Activated CD8-positive, alpha-beta memory T cell treated with anti-CD3 and anti-CD28 coated beads, Interleukin-2, amount 10 ng/mL, durations not matched to agents 7 days and 5 days (primary cell): ENCODE measurements around the gene GPC6. TPM values are rescaled to one million over a fixed set of nuclear protein-coding genes. Genes with fewer than 3 reads are reported as not detected.

Experiments
- ATAC-seq: fragments of 150-1000 bp; cut with Tn5 transposase; one replicate; pipeline ENCODE4 v1.10.0; 2021; ENCODE audit warnings: moderate library complexity
- CTCF ChIA-PET: fragments of 350-600 bp; sonication (Branson Sonifier 250); formaldehyde crosslinking; loops from one replicate; lab custom pipeline; 2021; ENCODE audit warnings: antibody characterized with exemption; lab: Charles Lee
- DNase-seq: peaks from one replicate; pipeline ENCODE4 v3.0.0-alpha.2; 2020
- H3K27ac Mint-ChIP-seq: one replicate; pipeline ENCODE4 v1.8.0; 2021; ENCODE audit warnings: mild to moderate bottlenecking, mixed read lengths
- H3K27me3 Mint-ChIP-seq: one replicate; pipeline ENCODE4 v1.8.0; 2021; ENCODE audit warnings: mixed read lengths
- H3K36me3 Mint-ChIP-seq: one replicate; pipeline ENCODE4 v1.8.0; 2021; ENCODE audit warnings: mild to moderate bottlenecking, mixed read lengths
- H3K4me1 Mint-ChIP-seq: one replicate; pipeline ENCODE4 v1.8.0; 2021; ENCODE audit warnings: mixed read lengths
- H3K4me3 Mint-ChIP-seq: one replicate; pipeline ENCODE4 v1.8.0; 2021; ENCODE audit warnings: mild to moderate bottlenecking, moderate library complexity, mixed read lengths
- H3K9me3 Mint-ChIP-seq: one replicate; pipeline ENCODE4 v1.8.0; 2022; ENCODE audit warnings: low read depth, mixed read lengths
- total RNA-seq, 2 experiments: library from RNA; stranded (reverse); gene quantifications; one replicate each; pipeline ENCODE4 v1.2.3, GENCODE V29; 2021

The GPC6 gene
- total RNA-seq, 2 experiments from 2014 or later, result not detected

DNA sequence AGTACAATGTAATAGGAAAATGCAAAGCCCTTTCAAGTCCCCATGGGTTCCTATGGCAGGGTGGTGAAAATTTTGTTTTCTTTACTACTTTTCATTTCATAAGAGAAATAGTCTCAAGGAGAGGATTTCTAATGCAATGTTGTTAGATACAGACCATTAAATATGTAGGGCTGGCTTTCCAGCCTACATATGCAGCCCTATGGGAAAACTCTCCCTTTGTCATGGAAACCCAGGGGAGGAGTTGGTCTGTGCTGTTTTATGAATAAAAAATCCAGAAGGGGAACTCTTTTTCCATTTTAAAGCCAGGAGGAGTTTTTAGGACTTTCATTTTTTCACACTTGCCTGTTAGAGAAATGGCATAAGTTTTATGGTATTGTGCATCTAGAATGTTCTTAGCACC is 1133.3 kb downstream of the GPC6 start:
- Mint-ChIP-seq H3K27me3 (peaks cover 6% of the 10 kb centered on the region), H3K27ac (no peak overlapping the region), H3K36me3 (no peaks in the 10 kb centered on the region), H3K4me1 (peaks cover 5% of the 10 kb centered on the region), H3K9me3 (no peaks in the 10 kb centered on the region), H3K4me3 (no peak overlapping the region)
- no peak for ATAC-seq
- CTCF ChIA-PET, result no interaction called here
- no peak for DNase-seq

DNA sequence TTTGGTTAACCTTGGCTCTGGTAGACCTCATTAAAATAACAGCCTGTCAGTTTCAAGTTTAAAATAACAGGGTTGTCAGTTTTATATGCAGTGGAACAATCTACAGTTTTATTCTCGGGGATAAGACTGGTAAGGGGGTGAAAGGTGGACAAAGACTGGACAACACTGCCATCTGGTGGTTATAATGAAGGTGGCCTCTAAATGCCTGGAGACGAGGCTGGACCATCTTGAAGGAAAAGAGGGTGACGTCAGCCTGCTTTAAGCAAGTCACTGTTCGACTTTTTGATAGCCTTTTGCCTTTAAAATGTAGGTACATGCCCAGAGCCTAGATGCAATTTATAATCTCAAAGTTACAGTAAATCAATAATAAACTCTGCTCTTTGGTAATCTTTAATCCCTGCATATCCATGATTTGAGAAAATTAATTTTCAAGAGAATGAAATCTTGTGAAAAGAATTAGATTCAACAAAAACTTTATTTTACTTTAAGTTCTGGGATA is 1135.9 kb downstream of the GPC6 start:
- Mint-ChIP-seq H3K4me3 (no peak overlapping the region), H3K9me3 (no peaks in the 10 kb centered on the region), H3K4me1 (peaks cover 5% of the 10 kb centered on the region), H3K27ac (no peak overlapping the region), H3K36me3 (no peaks in the 10 kb centered on the region), H3K27me3 (peaks cover 22% of the 10 kb centered on the region)
- ATAC-seq (peak; percentile 100), DNase-seq (peak; percentile 77)
- CTCF ChIA-PET, result interaction anchor here (0.7 to 1.9 kb wide), 13 partner anchors 16 to 382 kb away, joined by 3 to 8 read pairs (median 3); no protein-coding TSS in a partner anchor

DNA sequence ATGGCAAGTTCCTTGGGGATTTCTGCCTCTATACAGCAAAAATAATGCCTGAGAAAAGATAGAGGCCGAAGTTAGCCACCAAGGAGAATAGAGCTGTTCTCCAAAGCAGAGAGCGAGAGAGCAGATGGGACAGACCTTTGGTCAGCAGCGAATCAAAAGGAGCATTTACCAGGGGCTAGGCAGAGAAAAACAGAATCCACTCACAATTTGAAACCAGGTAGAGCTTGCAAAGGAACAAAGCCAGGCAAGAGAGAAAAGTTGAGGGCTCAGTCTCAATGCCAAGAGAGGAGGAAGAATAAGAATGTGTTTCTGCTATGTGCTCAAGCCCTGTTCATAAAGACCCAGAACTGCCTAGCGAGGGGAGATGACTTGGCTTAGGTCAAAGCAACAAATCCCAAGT is 1140.1 kb downstream of the GPC6 start:
- Mint-ChIP-seq H3K27me3 (peaks cover 36% of the 10 kb centered on the region), H3K36me3 (no peaks in the 10 kb centered on the region), H3K4me1 (peaks cover 5% of the 10 kb centered on the region), H3K9me3 (no peaks in the 10 kb centered on the region), H3K4me3 (no peak overlapping the region), H3K27ac (no peak overlapping the region)
- ATAC-seq (no peak), DNase-seq (no peak)
- CTCF ChIA-PET, result no interaction called here

DNA sequence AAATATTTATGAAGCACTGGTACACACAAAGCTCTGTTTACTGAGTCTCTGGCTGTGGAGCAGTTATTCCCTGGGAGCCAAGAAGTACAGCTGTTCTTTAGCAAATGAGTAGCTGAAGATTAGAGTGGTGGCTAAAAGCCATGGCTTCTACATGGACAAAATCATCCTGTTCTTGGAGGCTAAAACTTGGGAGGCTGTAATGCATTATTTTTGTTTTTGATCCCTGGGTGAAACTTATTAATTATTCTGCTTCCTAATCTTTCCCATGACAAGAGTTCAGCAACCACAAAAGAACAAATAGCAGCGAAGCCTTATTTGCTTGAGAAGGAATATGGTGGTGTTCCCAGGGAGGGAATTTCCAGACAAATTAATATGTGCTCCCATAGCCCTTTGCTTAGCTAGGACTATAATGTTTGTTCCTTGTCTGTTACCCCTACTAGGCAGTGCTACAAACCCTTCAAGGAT is 1143.4 kb downstream of the GPC6 start:
- Mint-ChIP-seq H3K4me3 (no peak overlapping the region), H3K4me1 (no peaks in the 10 kb centered on the region), H3K36me3 (no peaks in the 10 kb centered on the region), H3K9me3 (no peaks in the 10 kb centered on the region), H3K27me3 (peaks cover 29% of the 10 kb centered on the region), H3K27ac (no peak overlapping the region)
- ATAC-seq (no peak), DNase-seq (no peak)
- CTCF ChIA-PET, result no interaction called here

- Mint-ChIP-seq H3K27me3 (peaks cover 14% of the 10 kb centered on the region), H3K27ac (no peak overlapping the region), H3K4me1 (no peaks in the 10 kb centered on the region), H3K36me3 (no peaks in the 10 kb centered on the region), H3K4me3 (no peak overlapping the region), H3K9me3 (no peaks in the 10 kb centered on the region)
- CTCF ChIA-PET, result no interaction called here
- ATAC-seq (no peak), DNase-seq (no peak)
These were observed 1145.2 kb downstream of the GPC6 start for GRCh38 chr13:94371855-94372254.

- no peak for ATAC-seq
- H3K36me3 Mint-ChIP-seq, result no peaks in the 10 kb centered on the region
- H3K4me1 Mint-ChIP-seq, result no peaks in the 10 kb centered on the region
- H3K27me3 Mint-ChIP-seq, result peaks cover 13% of the 10 kb centered on the region
- no peak overlapping the region for H3K27ac Mint-ChIP-seq
- CTCF ChIA-PET, result no interaction called here
- H3K4me3 Mint-ChIP-seq, result no peak overlapping the region
- DNase-seq, result no peak
- peaks cover 2% of the 10 kb centered on the region for H3K9me3 Mint-ChIP-seq
These were observed 1155.9 kb downstream of the GPC6 start for GRCh38 chr13:94382517-94382916.

DNA sequence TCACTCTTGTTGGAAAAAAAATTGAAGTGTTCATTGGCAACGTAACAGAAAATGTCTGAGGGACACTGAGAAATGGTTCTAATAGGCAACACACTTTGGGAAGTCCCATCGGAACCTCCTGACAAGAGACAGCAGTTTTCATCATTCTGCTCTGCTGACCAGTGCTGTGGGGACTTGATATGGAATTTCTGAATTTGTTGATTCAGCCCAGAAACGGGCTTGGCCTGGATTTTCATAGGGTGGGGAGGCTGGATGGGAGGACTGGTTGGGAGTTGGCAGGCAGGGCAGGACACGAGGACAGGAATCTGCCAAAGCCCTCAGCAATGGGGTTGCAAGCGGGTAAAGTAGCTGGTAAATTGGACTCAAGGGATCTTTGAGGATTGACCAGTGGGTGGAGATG is 1156.4 kb downstream of the GPC6 start:
- Mint-ChIP-seq H3K4me1 (no peaks in the 10 kb centered on the region), H3K27me3 (peaks cover 17% of the 10 kb centered on the region), H3K4me3 (no peak overlapping the region), H3K27ac (no peak overlapping the region), H3K9me3 (peaks cover under 1% of the 10 kb centered on the region), H3K36me3 (no peaks in the 10 kb centered on the region)
- no peak for DNase-seq
- no peak for ATAC-seq
- CTCF ChIA-PET, result no interaction called here

GRCh38 chr13:94384231-94384905 is 1157.8 kb downstream of the GPC6 start:
- Mint-ChIP-seq H3K4me3 (no peak overlapping the region), H3K36me3 (no peaks in the 10 kb centered on the region), H3K27ac (no peak overlapping the region), H3K4me1 (no peaks in the 10 kb centered on the region), H3K9me3 (no peaks in the 10 kb centered on the region), H3K27me3 (peaks cover 15% of the 10 kb centered on the region)
- no peak for ATAC-seq
- DNase-seq, result no peak
- CTCF ChIA-PET, result no interaction called here

GRCh38 chr13:94387047-94387446 is 1160.4 kb downstream of the GPC6 start:
- no peak overlapping the region for H3K27ac Mint-ChIP-seq
- H3K27me3 Mint-ChIP-seq, result peaks cover 12% of the 10 kb centered on the region
- CTCF ChIA-PET, result no interaction called here
- H3K4me1 Mint-ChIP-seq, result no peaks in the 10 kb centered on the region
- no peak overlapping the region for H3K4me3 Mint-ChIP-seq
- ATAC-seq (no peak), DNase-seq (no peak)
- no peaks in the 10 kb centered on the region for H3K9me3 Mint-ChIP-seq
- no peaks in the 10 kb centered on the region for H3K36me3 Mint-ChIP-seq

DNA sequence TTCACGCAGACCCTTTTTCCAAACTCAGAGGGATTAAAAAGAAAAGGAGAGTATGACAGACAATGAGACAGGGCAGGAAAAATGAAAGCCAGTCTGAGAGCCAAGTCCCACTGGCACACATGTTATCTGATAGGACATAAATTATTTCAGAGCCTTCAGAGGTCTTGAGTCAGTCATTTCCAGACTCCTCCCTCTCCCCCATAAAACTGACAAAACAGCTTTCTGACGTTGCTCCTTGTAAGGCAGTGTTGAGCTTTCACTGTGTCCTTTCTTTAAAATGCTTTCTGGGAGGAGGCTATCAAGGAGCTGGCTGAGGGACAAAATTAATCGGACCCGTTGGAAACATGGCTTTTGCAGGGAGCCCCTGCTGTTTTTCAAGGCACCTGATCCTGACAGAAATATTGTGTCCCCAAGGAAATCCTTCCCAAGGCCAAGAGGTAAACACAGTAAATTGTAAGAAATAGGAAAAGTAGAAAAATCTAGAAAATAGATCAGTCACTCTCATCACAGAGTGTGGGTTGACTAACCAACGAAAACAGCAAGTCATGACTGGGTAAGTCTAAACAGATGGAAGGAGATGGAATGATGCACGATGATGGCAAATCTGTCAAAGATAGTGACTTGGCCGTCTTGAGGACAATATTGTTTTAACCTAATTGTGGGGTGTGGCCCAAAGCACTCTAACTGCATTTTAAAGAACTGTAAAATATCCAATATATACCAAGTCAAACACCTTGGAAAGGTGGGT is 1163.2 kb downstream of the GPC6 start:
- no peak overlapping the region for H3K4me3 Mint-ChIP-seq
- no peaks in the 10 kb centered on the region for H3K9me3 Mint-ChIP-seq
- ATAC-seq (no peak), DNase-seq (no peak)
- no peak overlapping the region for H3K27ac Mint-ChIP-seq
- no peaks in the 10 kb centered on the region for H3K4me1 Mint-ChIP-seq
- H3K27me3 Mint-ChIP-seq, result peaks cover 8% of the 10 kb centered on the region
- CTCF ChIA-PET, result no interaction called here
- no peaks in the 10 kb centered on the region for H3K36me3 Mint-ChIP-seq

- H3K4me3 Mint-ChIP-seq, result no peak overlapping the region
- no peaks in the 10 kb centered on the region for H3K36me3 Mint-ChIP-seq
- no peaks in the 10 kb centered on the region for H3K4me1 Mint-ChIP-seq
- CTCF ChIA-PET, result no interaction called here
- no peak overlapping the region for H3K27ac Mint-ChIP-seq
- peaks cover 8% of the 10 kb centered on the region for H3K27me3 Mint-ChIP-seq
- DNase-seq (no peak), ATAC-seq (no peak)
- H3K9me3 Mint-ChIP-seq, result no peaks in the 10 kb centered on the region
These were observed 1164.3 kb downstream of the GPC6 start for GRCh38 chr13:94390881-94391280.

GRCh38 chr13:94394723-94395122 is 1168.1 kb downstream of the GPC6 start:
- DNase-seq (no peak), ATAC-seq (no peak)
- CTCF ChIA-PET, result no interaction called here
- Mint-ChIP-seq H3K9me3 (no peaks in the 10 kb centered on the region), H3K36me3 (no peaks in the 10 kb centered on the region), H3K4me1 (no peaks in the 10 kb centered on the region), H3K27me3 (peaks cover 14% of the 10 kb centered on the region), H3K4me3 (no peak overlapping the region), H3K27ac (no peak overlapping the region)

- H3K36me3 Mint-ChIP-seq, result no peaks in the 10 kb centered on the region
- no peak overlapping the region for H3K27ac Mint-ChIP-seq
- peaks cover 14% of the 10 kb centered on the region for H3K27me3 Mint-ChIP-seq
- H3K9me3 Mint-ChIP-seq, result no peaks in the 10 kb centered on the region
- CTCF ChIA-PET, result no interaction called here
- no peak for ATAC-seq
- DNase-seq, result no peak
- no peaks in the 10 kb centered on the region for H3K4me1 Mint-ChIP-seq
- no peak overlapping the region for H3K4me3 Mint-ChIP-seq
These were observed 1169.3 kb downstream of the GPC6 start for GRCh38 chr13:94395860-94396259.

DNA sequence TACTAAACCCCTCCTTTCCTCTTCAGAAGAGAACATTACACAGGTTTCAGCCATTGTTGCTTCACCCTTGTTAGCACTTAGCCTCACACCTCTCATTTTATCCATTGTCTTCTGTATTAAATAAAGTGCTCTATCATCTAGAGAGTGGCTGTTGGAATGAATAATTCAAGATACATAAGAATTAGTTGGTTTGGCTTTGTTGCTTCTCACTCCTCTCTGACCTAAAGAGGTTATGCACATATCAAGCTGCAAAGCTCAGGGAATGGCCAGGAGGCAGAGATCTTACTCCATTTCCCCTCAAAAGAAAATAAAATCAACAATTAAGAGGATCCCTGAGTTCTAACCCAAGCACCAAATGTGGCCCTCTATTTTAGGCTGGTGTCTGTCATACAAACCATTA is 1173.2 kb downstream of the GPC6 start:
- no peak for DNase-seq
- no peaks in the 10 kb centered on the region for H3K36me3 Mint-ChIP-seq
- peaks cover 14% of the 10 kb centered on the region for H3K27me3 Mint-ChIP-seq
- no peaks in the 10 kb centered on the region for H3K4me1 Mint-ChIP-seq
- no peak overlapping the region for H3K4me3 Mint-ChIP-seq
- CTCF ChIA-PET, result no interaction called here
- H3K9me3 Mint-ChIP-seq, result no peaks in the 10 kb centered on the region
- ATAC-seq, result no peak
- no peak overlapping the region for H3K27ac Mint-ChIP-seq
